Esophagus muscularis mucosa (tissue), 4 donors: ENCODE data around the gene POLE.

Source experiments
- CTCF ChIP-seq, 3 experiments: fragments of 200-600 bp in 2 of 3; fragments of 450-650 bp in 1 of 3; sonication (generic) in 2 of 3; IDR thresholded peaks; one replicate each; pipeline ENCODE4 v1.5.1; 2017 to 2019; ENCODE audit warnings: antibody characterized with exemption in 3 of 3, mild to moderate bottlenecking in 2 of 3, moderate library complexity in 1 of 3
- EP300 ChIP-seq: sonication (generic); formaldehyde crosslinking; IDR thresholded peaks from one replicate; pipeline ENCODE4 v1.6.1; 2017; ENCODE audit warnings: antibody characterized with exemption
- POLR2A ChIP-seq: fragments of 450-650 bp; IDR thresholded peaks from one replicate; pipeline ENCODE4 v1.6.1; 2017; ENCODE audit warnings: antibody characterized with exemption, moderate library complexity, mild to moderate bottlenecking, low read depth
- POLR2AphosphoS5 ChIP-seq, 2 donors: sonication (generic); formaldehyde crosslinking; IDR thresholded peaks; one replicate each; pipeline ENCODE4 v1.6.1; 2017; ENCODE audit warnings: antibody characterized with exemption in 2 of 2

GRCh38 chr12:132710043-132710404 lies 22.9 kb upstream of the POLE start:
- TF ChIP-seq POLR2A, result no peak
- TF ChIP-seq EP300, result no peak
- TF ChIP-seq CTCF (IDR thresholded peaks at IDR 0.05), result no peak
- TF ChIP-seq POLR2AphosphoS5 (IDR thresholded peaks at IDR 0.05), result no peak
